ENCODE results near the gene NDUFV1. TPM values are rescaled to one million over a fixed set of nuclear protein-coding genes. Genes with fewer than 3 reads are reported as not detected.

Gene NDUFV1
- total and polyA plus RNA-seq, 12 donors, result 84.2 to 439 (median 244) TPM

GRCh38 chr11:67629386-67630227, 22.9 kb downstream of the NDUFV1 start, which contains the start of gene NUDT8:
NUDT8 (minus strand) TSS chr11:67629937; CDS start chr11:67629911, 26 bp downstream.
- intact Hi-C loops (cut with DNase I), result loop anchor here in 1 of 2 donors (5.0 to 10.0 kb wide), 2 partner anchors 83 to 175 kb away; no protein-coding TSS in a partner anchor
- WGBS, 4 donors, result 0 to 1% (median 0%) methylated on average over 49 to 102 of the region's 102 CpGs; no CpG with 5 or more reads in 1 of the 4 donors
- peak; percentile 76 to 92 (median 83) for DNase-seq

DNA sequence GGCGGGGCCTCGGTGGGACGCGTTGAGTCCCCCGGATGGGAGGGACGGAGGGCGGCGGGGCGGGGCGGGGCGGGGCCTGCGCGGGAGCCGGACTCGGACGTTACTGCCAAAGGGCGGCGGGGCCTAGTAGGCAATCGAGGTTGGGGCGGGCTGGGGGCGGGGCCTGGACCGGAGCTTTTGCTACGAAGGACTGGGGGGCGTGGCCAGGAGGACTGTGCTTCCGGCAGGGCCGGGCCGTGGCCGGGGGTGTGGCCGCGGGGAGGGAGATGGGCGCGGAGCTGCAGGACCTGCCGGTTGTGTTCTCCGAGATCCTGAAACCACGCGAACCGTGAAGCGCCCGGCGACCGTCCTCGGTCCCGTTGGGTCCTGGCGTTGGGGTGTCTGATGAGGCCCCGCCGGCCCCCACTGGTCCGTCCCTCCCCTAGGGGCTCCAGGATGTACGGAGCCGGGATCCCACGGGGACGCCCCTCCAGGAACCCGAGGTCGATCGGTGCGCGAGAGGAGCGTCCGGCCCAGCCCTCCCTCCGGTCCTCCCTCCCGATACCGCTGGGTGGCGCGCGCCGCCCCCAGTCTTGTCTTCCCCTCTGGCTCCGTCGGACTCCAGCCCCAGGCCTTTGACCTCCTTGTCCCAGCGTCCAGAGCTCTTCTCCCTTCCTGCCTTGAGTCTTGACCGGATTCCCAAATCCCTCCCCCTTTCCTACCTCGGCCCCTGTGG, 23.6 kb downstream of the NDUFV1 start:
- Histone ChIP-seq H3K9me3 (replicated peaks in 1 of 3) (no peaks in the 10 kb centered on the region), H3K4me3 (peak overlapping the region in 2 of 4 donors; percentile 49 to 74), H3K27me3 (no peaks in the 10 kb centered on the region), H3K36me3 (replicated peaks in 1 of 2) (no peaks in the 10 kb centered on the region), H3K27ac (peak overlapping the region in 4 of 5 donors; percentile 79 to 98 (median 93)), H3K4me1 (replicated peaks in 1 of 2) (peaks cover 0 to 14% of the 10 kb centered on the region in 2 donors)
- intact Hi-C loops (cut with DNase I), result loop anchor here in 1 of 2 donors (10.0 kb wide), 1 partner anchor 174 kb away; no protein-coding TSS in a partner anchor
- WGBS, 4 donors, result 1 to 2% (median 1%) methylated on average over 25 to 69 of the region's 70 CpGs
- DNase-seq, result peak; percentile 99
- TF ChIP-seq CTCF (IDR thresholded peaks at IDR 0.05) (peak; percentile 46 to 77 (median 67)), POLR2A (IDR thresholded peaks at IDR 0.05) (peak; percentile 55 to 76)

More at GRCh38 chr11:67629386-67630227, 22.9 kb downstream of the NDUFV1 start, which contains the start of gene NUDT8:
- H3K27ac ChIP-seq, result peak within 1 kb of the TSS; percentile 9 to 98 (median 89)
- H3K4me1 ChIP-seq (replicated peaks in 1 of 2), result peaks cover 0 to 14% of the 10 kb centered on the region in 2 donors
- H3K36me3 ChIP-seq (replicated peaks in 1 of 2), result no peaks in the 10 kb centered on the region
- H3K4me3 ChIP-seq, result peak within 1 kb of the TSS in 3 of 4 donors; percentile 15 to 74 (median 49)
- no peaks in the 10 kb centered on the region for H3K27me3 ChIP-seq
- no peaks in the 10 kb centered on the region for H3K9me3 ChIP-seq (replicated peaks in 1 of 3)
- TF ChIP-seq POLR2A (IDR thresholded peaks at IDR 0.05) (peak; percentile 34 to 73), CTCF (IDR thresholded peaks at IDR 0.05) (peak; percentile 67 to 86 (median 80))

GRCh38 chr11:67630943-67631331, 24.2 kb downstream of the NDUFV1 start:
- intact Hi-C loops (cut with DNase I), result loop anchor here in 1 of 2 donors (10.0 kb wide), 1 partner anchor 174 kb away; no protein-coding TSS in a partner anchor
- no peaks in the 10 kb centered on the region for H3K9me3 ChIP-seq (replicated peaks in 1 of 3)
- WGBS, 4 donors, result 48 to 62% (median 57%) methylated on average over 5 to 16 of the region's 16 CpGs

More at GRCh38 chr11:67630943-67631331, 24.2 kb downstream of the NDUFV1 start:
- no peaks in the 10 kb centered on the region for H3K36me3 ChIP-seq (replicated peaks in 1 of 2)
- H3K27me3 ChIP-seq, result no peaks in the 10 kb centered on the region
- H3K27ac ChIP-seq, result peak overlapping the region in 4 of 5 donors; percentile 41 to 98 (median 74)
- no peak for DNase-seq
- peaks cover 0 to 14% of the 10 kb centered on the region in 2 donors for H3K4me1 ChIP-seq (replicated peaks in 1 of 2)
- H3K4me3 ChIP-seq, result peak overlapping the region in 2 of 4 donors; percentile 49 to 74
- no peak for TF ChIP-seq POLR2A (IDR thresholded peaks at IDR 0.05)
- no peak for TF ChIP-seq CTCF (IDR thresholded peaks at IDR 0.05)
